CD4-positive, alpha-beta T cell (primary cell): ENCODE results near the gene BCDIN3D. TPM values are rescaled to one million over a fixed set of nuclear protein-coding genes. Genes with fewer than 3 reads are reported as not detected.

Source experiments
- ATAC-seq: fragments of 200-7000 bp; cut with Tn5 transposase; one replicate; pipeline ENCODE4 v1.10.0; 2022; ENCODE audit warnings: mild to moderate bottlenecking; ENCODE audit not compliant: poor library complexity
- CTCF ChIA-PET: fragments of 350-600 bp; sonication (Branson Sonifier 250); formaldehyde crosslinking; loops from one replicate; lab custom pipeline; 2021; ENCODE audit warnings: antibody characterized with exemption, inconsistent platforms; lab: Charles Lee
- POLR2A ChIA-PET: fragments of 350-600 bp; sonication (Branson Sonifier 250); formaldehyde crosslinking; loops from one replicate; lab custom pipeline; 2021; ENCODE audit warnings: antibody characterized with exemption, inconsistent platforms; lab: Charles Lee
- DNase-seq, 14 experiments: peaks; one replicate each; pipeline ENCODE4 v3.0.0-alpha.2; 2013 to 2020; ENCODE audit warnings: mixed read lengths in 2 of 14
- H3K27ac ChIP-seq, 2 donors: one replicate each; pipeline versions ENCODE4 v1.5.1 to v1.7.0; 2013; ENCODE audit warnings: low read length in 2 of 2, low read depth in 1 of 2, mild to moderate bottlenecking in 1 of 2
- H3K27me3 ChIP-seq, 2 experiments: 1 replicate in 1 of 2; 2 replicates in 1 of 2; pipeline versions ENCODE4 v1.6.1 to v1.7.0; 2013; ENCODE audit warnings: low read length in 2 of 2, control low read depth in 1 of 2, mild to moderate bottlenecking in 1 of 2, moderate library complexity in 1 of 2; ENCODE audit not compliant: insufficient read depth in 2 of 2, control insufficient read depth in 1 of 2
- H3K36me3 ChIP-seq: one replicate; pipeline ENCODE4 v1.6.1; 2013; ENCODE audit warnings: low read length, control low read depth; ENCODE audit not compliant: insufficient read depth
- H3K4me1 ChIP-seq: one replicate; pipeline ENCODE4 v1.6.1; 2013; ENCODE audit warnings: low read length, control low read depth; ENCODE audit not compliant: insufficient read depth
- H3K4me3 ChIP-seq: one replicate; pipeline ENCODE4 v1.5.1; 2013; ENCODE audit warnings: mild to moderate bottlenecking, low read length, moderate library complexity
- H3K9me3 ChIP-seq, 2 experiments: 1 replicate in 1 of 2; 2 replicates in 1 of 2; pipeline versions ENCODE4 v1.6.1 to v1.7.0; 2013; ENCODE audit warnings: low read length in 2 of 2, mild to moderate bottlenecking in 2 of 2, control low read depth in 1 of 2, moderate library complexity in 1 of 2; ENCODE audit not compliant: control insufficient read depth in 1 of 2, insufficient read depth in 1 of 2
- H3K27ac Mint-ChIP-seq: one replicate; pipeline ENCODE4 v1.8.0; 2020; ENCODE audit warnings: mixed read lengths
- H3K27me3 Mint-ChIP-seq: one replicate; pipeline ENCODE4 v1.8.0; 2021; ENCODE audit warnings: mixed read lengths
- H3K36me3 Mint-ChIP-seq: one replicate; pipeline ENCODE4 v1.8.0; 2021; ENCODE audit warnings: low read depth, mixed read lengths
- H3K4me1 Mint-ChIP-seq: one replicate; pipeline ENCODE4 v1.8.0; 2021; ENCODE audit warnings: low read depth, mixed read lengths
- H3K4me3 Mint-ChIP-seq: one replicate; pipeline ENCODE4 v1.8.0; 2020; ENCODE audit warnings: mild to moderate bottlenecking, mixed read lengths
- H3K9me3 Mint-ChIP-seq: one replicate; pipeline ENCODE4 v1.8.0; 2020; ENCODE audit warnings: mixed read lengths
- intact Hi-C, 2 experiments: fragments of 100-400 bp; cut with DNase I in 1 of 2; cut with micrococcal nuclease in 1 of 2; formaldehyde crosslinking; loops; one replicate each; pipeline versions ENCODE4 v1.15.1 to v1.9.0; 2023 to 2025; cut with DNase I, micrococcal nuclease
- total RNA-seq, 174 experiments: library from RNA in 2 of 174; stranded (reverse) in 2 of 174; gene quantifications; one replicate each; pipeline ENCODE4 v1.2.3 and lab custom pipeline; 2021 to 2026
- TF ChIP-seq, protein P1 (sequence below): fragments of 200-600 bp; IDR thresholded peaks from one replicate; pipeline ENCODE4 v1.8.0; 2022; ENCODE audit warnings: antibody characterized with exemption, mild to moderate bottlenecking

The BCDIN3D gene
- total RNA-seq, 2 experiments from 2014 or later = 2.8 to 3.9 TPM

DNA sequence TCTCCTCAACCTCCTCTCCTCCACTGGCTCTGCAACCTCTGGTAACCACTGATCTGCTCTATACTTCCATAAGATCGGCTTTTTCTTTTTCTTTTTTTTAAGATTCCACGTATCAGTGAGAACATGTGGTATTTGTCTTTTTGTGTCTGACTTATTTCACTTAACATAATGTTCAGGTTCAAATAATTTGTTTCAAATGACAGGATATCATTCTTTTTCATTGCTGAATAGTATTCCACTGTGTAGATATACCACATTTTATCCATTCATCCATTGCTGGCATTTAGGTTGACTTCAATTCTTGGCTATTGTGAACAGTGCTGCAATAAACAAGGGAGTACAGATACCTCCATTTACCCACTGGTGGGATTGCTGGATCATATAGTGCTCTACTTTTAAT, 55.2 kb downstream of the BCDIN3D start:
- DNase-seq (no peak), ATAC-seq (no peak)
- Mint-ChIP-seq H3K36me3 (peaks cover 11% of the 10 kb centered on the region), H3K9me3 (peaks cover 3% of the 10 kb centered on the region), H3K27me3 (peaks cover 12% of the 10 kb centered on the region), H3K27ac (no peak overlapping the region), H3K4me3 (no peak overlapping the region), H3K4me1 (no peaks in the 10 kb centered on the region)
- intact Hi-C loops = no loop called here
- POLR2A ChIA-PET = no interaction called here
- TF ChIP-seq, protein P1, sequence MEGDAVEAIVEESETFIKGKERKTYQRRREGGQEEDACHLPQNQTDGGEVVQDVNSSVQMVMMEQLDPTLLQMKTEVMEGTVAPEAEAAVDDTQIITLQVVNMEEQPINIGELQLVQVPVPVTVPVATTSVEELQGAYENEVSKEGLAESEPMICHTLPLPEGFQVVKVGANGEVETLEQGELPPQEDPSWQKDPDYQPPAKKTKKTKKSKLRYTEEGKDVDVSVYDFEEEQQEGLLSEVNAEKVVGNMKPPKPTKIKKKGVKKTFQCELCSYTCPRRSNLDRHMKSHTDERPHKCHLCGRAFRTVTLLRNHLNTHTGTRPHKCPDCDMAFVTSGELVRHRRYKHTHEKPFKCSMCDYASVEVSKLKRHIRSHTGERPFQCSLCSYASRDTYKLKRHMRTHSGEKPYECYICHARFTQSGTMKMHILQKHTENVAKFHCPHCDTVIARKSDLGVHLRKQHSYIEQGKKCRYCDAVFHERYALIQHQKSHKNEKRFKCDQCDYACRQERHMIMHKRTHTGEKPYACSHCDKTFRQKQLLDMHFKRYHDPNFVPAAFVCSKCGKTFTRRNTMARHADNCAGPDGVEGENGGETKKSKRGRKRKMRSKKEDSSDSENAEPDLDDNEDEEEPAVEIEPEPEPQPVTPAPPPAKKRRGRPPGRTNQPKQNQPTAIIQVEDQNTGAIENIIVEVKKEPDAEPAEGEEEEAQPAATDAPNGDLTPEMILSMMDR = no peak
- H3K4me3 ChIP-seq = no peak overlapping the region
- CTCF ChIA-PET = no interaction called here
- H3K9me3 ChIP-seq = no peaks in the 10 kb centered on the region
- peaks cover 0 to 2% of the 10 kb centered on the region in 2 experiments for H3K27me3 ChIP-seq
- no peak overlapping the region for H3K27ac ChIP-seq
- H3K36me3 ChIP-seq = no peaks in the 10 kb centered on the region
- H3K4me1 ChIP-seq = no peaks in the 10 kb centered on the region

Other genes with a start within 250 kb of the BCDIN3D start
- under 1 TPM; 0.64 to 0.74 TPM for gene FAM186B, start 237.5 kb downstream of the BCDIN3D start, total RNA-seq
- 1 to 10 TPM; 4.7 to 6.5 TPM for gene PRPF40B, start 219.5 kb downstream of the BCDIN3D start, total RNA-seq
- 10 to 100 TPM; 33.3 to 34.8 TPM for gene FMNL3, start 135.7 kb downstream of the BCDIN3D start, total RNA-seq
- 100 to 1,000 TPM; 274 to 279 TPM for gene TMBIM6, start 101.5 kb downstream of the BCDIN3D start, total RNA-seq
- 1 to 10 TPM; 9.2 to 9.8 TPM for gene NCKAP5L, start 14.7 kb downstream of the BCDIN3D start, total RNA-seq
- gene FAIM2, start 60.8 kb upstream of the BCDIN3D start, total RNA-seq = not detected
- gene AQP2, start 107.6 kb upstream of the BCDIN3D start, total RNA-seq = not detected
- gene AQP5, start 118.8 kb upstream of the BCDIN3D start, total RNA-seq = not detected
- not detected for gene AQP6, start 129.8 kb upstream of the BCDIN3D start, total RNA-seq
- gene RACGAP1, start 182.4 kb upstream of the BCDIN3D start, total RNA-seq = 1 to 10 TPM; 3.0 to 3.3 TPM
- gene ASIC1, start 214.5 kb upstream of the BCDIN3D start, total RNA-seq = 1 to 10 TPM; 1.5 to 2.8 TPM
- gene SMARCD1, start 242.2 kb upstream of the BCDIN3D start, total RNA-seq = 10 to 100 TPM; 78.9 to 80.0 TPM